ENCODE data around the gene HLCS.
"Not testable (repeated sequence)": the region's sequence is repeated elsewhere in the genome, so short reads cannot be mapped to it uniquely, and the experiment has no call there.

HLCS gene

GRCh38 chr21:36841866-36842265 is 124.6 kb downstream of the HLCS start:
- no peak for DNase-seq

GRCh38 chr21:36839735-36840134 is 126.7 kb downstream of the HLCS start:
- DNase-seq: no peak

- no peak for DNase-seq
Observed at GRCh38 chr21:36839123-36839522, 127.3 kb downstream of the HLCS start.

DNA sequence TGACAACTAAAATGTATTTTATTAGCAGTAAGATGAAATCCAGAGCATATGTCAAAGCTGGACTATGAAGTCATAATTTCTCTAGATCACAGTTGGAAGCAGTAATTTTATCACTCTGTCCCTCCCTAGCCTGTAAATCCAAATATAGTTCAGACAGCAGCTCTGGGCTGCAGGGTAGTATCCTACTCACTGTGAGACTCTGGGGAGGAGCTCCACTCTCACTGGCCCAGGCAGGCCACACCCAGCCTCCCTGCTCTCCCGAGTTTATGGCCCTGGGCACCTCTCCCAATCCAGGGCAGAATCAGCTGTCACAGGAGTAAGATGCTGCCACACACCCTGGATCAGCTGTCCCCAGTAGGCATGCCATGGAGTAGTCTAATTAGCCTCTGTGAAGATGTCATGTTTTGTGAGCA is 131.1 kb downstream of the HLCS start:
- DNase-seq: peak; percentile 21

DNA sequence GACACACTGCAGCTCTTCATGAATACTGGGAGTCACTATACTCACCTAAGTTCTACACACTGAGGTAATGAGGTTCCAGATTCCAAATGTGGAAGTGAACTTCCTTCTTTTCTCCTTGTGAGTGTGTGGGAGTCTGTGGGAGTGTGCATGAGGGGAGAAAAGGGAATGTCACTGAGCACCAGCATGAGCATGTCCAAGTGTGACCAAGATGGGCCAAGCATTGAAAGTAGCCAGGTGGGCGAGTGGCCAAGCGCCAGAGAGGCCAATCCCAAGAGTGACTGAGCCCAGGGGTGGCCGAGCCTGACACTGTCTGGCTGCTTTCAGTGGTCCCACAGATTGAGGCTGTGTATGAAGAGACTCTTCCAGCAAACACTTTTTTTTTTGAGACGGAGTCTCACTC is 132.3 kb downstream of the HLCS start:
- DNase-seq: no peak

GRCh38 chr21:36830100-36830499 is 136.4 kb downstream of the HLCS start:
- no peak for DNase-seq

DNA sequence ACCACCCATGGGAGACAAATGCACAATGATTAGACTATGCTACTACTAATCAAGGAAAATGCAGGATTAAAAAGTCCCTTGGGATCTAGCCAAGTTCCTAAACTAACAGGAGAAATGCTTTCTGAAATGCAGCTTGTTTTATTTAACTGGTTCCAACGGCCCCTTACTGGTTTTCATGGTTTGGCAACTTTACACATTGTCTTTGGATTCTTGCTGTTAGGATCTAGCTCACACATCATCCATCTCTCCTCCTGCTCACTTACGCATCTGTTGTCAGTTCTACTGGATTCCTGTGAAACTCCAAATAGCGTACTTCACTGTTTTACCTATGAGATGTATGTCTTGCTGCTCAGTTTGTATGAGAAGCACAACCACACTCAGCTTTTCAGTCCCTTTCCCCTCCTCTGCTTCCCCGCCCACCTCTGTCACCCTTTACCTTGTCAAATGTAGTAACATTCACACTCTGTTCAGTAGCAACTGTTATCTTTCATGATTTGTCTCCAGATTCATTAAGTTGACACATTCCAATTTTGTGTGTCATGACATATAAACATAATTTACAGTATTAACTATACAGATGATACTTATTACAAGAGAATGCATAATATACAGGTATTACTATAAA is 137.5 kb downstream of the HLCS start:
- no peak for DNase-seq

DNA sequence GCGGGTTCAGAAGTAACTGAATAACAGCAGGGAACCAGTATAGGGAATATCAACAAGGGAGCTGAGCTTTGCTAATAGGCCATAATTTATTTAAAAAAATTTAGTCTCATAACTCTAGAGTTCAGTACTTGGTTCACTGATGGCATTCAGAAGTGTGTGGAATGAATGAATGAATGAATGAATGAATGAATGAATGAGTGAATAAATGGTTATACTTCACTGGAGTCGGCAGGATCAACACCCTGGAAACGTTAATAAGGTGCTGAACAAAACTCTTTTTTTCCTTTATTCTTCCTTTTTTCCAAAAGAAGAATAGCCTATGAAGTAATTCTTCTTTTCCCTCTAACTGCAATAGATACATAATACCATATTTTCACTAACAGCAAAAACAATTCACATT is 138.3 kb downstream of the HLCS start:
- DNase-seq: no peak

- DNase-seq: no peak
Observed at GRCh38 chr21:36825658-36826057, 140.8 kb downstream of the HLCS start.

DNA sequence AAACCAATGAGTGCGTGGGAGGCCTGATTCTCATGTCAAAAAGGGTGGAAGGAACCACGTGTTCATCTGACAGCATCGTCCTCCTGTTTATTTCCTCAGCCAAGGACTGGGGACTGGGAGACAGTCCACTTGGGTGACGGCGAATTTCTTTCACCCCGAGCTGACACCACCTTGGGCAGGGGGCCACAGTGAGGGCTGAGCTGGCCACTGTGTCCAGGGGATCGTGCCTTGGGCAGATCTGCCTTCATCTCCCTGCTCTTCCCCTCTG is 145.5 kb downstream of the HLCS start:
- no peak for DNase-seq

GRCh38 chr21:36820176-36821031 is 146.1 kb downstream of the HLCS start:
- no peak for DNase-seq

- DNase-seq: no peak
Observed at GRCh38 chr21:36817732-36818450, 148.6 kb downstream of the HLCS start.

GRCh38 chr21:36816561-36817130 is 149.8 kb downstream of the HLCS start:
- no peak for DNase-seq

DNA sequence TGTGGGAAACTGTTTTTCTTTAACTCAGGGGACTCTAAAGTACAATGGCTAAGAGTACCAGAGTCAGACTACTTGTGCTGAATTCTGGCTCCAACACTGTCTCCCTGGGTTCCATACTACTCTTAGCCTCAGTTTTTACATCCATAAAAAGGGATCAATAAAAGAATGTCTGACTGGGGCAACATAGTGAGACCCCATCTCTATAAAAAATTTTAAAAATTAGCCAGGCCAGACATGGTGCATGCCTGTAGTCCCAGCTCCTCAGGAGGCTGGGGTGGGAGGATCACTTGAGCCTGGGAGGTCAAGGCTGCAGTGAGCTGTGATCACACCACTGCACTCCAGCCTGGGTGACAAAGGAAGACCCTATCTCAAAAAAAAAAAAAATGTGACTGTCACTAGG is 150.4 kb downstream of the HLCS start:
- not testable (repeated sequence) for DNase-seq

DNA sequence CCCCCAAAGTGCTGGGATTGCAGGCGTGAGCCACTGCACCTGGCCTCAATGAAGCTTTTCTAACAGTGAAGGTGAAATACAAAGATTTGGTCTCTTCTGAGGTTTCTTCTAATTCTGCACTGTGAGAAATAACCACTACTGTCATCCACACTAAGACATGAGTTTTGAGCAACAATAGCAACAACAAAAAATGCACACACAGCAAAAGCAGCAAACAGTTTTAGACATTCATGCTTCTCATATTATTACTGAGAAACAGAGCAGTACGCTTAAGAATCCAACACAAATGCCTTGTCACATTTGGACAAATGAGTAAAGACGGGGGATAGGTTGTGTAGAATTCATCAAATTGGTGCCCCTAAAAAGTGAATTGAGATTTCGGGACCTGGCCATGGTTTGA is 151.2 kb downstream of the HLCS start:
- DNase-seq: no peak

DNA sequence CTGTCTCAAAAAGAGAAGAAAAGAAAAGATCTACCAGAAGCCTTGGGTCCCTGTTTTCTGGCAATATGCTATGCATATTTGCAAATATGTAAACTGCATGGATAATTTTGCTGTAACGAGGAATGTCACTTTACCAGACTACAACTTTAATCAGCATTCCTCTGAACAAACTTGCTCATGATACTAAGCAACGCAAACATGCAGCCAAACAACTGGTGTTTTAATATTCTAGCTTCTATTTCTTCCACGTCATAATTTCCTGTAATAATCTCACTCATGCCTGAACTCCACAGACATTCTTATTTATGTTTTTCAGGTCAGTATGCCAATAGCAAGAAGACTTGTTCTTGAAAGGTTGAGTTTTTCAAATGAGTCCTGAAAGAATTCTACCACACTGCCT is 153.4 kb downstream of the HLCS start:
- DNase-seq: no peak

GRCh38 chr21:36811762-36812161 is 154.7 kb downstream of the HLCS start:
- DNase-seq: no peak

DNA sequence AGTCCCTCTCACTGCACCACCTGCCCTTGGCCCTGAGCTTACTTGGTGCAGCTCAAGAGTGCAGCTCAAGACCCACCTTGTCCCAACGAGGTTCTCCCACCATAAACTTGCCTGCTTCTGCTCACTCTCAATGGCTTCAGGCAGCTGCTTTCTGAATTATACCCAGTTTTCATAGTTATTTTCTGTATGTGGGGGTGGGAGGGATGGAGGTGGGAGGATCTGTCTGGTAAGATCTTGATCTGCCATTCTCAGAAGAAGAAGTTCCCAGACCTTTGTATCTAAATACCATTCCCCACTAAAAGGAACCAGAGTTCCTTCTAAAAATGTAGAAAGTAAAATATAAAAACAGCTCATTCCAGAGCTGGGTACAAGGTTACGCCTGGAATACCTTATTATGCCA is 156.0 kb downstream of the HLCS start:
- DNase-seq: no peak

DNA sequence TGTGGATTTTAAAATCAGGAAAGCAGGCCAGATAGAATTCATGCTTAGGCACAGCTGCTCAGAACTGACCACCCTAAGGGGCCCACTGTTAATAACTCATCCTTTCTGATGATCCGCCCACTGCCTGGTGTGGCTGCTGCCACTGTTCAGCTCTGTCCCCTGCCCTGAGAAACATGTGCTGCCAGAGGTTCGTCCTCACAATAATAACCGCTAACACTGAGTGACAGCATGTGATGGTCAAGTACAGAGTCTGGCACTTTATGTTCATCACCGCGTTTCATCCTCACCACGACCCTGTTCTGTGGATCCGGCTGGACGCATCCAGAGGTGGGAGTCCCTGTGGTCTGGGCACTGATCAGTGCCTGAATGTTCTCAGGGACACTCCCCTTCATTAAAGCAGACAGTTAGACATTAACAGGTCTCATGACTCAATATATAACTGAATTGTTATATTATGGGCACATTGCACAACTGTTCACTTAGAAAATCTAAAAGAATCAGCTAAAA is 159.0 kb downstream of the HLCS start:
- no peak for DNase-seq

GRCh38 chr21:36806103-36806502 is 160.4 kb downstream of the HLCS start:
- DNase-seq: no peak

- DNase-seq: no peak
Observed at GRCh38 chr21:36804874-36805611, 161.4 kb downstream of the HLCS start.

DNA sequence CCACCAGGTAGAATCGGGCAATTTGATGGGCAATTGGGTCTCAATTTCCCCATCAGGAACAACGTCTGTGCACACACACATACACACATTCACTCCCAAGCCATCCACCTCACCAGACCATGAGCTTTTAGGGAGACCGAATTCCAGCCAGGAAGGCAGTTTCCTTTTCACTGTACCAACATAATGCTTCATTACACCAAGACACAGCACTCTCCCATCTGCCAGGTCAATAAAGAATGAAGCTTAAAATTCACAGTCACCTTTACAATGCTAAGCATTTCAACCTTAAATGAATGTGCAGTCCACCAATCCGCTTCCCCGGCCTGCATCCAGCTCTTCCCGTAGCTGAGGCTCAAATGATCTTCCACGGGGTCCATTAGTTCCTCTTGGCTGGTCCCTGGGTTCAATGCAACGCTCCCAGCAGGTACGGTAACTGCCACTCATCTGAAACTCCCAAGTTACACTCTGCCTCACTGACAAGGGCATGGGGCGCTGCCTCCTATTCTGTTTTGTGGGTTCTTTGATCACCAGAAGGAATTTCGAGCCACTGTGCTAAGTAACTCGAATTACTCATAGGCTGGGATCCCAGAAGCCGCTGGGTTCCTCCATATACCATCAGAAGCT is 162.5 kb downstream of the HLCS start:
- DNase-seq: no peak

Data from NCI-H226 (cell line).